Fibroblast of lung (primary cell): ENCODE measurements around the gene FRY. TPM values are rescaled to one million over a fixed set of nuclear protein-coding genes. Genes with fewer than 3 reads are reported as not detected.
A peak's percentile ranks its signal among the peaks of the same experiment; 100 is the strongest.

Experiments
- DNase-seq, 2 donors: peaks; one replicate each; pipeline versions ENCODE4 v3.0.0 to v3.0.0-alpha.2; 2010; ENCODE audit warnings: low read depth in 2 of 2
- H2AFZ ChIP-seq: 2 replicates; pipeline ENCODE4 v1.5.1; 2012; ENCODE audit warnings: low read length, control low read depth, inconsistent platforms
- H3K27ac ChIP-seq: 2 replicates; pipeline ENCODE4 v1.5.1; 2011; ENCODE audit warnings: low read length, control low read depth; ENCODE audit not compliant: insufficient read depth
- H3K27me3 ChIP-seq: 2 replicates; pipeline ENCODE4 v1.5.1; 2011; ENCODE audit warnings: mild to moderate bottlenecking, low read length; ENCODE audit not compliant: control insufficient read depth, insufficient read depth
- H3K36me3 ChIP-seq: 2 replicates; pipeline ENCODE4 v1.5.1; 2011; ENCODE audit warnings: low read length; ENCODE audit not compliant: control insufficient read depth, insufficient read depth
- H3K4me1 ChIP-seq: 2 replicates; pipeline ENCODE4 v1.5.1; 2011; ENCODE audit warnings: low read length; ENCODE audit not compliant: control insufficient read depth, insufficient read depth; ENCODE audit errors: extremely low read depth
- H3K4me2 ChIP-seq: 2 replicates; pipeline ENCODE4 v1.5.1; 2011; ENCODE audit warnings: low read length, control low read depth; ENCODE audit not compliant: insufficient read depth; ENCODE audit errors: extremely low read depth
- H3K4me3 ChIP-seq, 4 experiments: fragments of 200-600 bp in 1 of 4; sonication (generic) in 1 of 4; replicated peaks in 1 of 4; 2 replicates each; pipeline ENCODE4 v1.5.1; 2011 to 2016; ENCODE audit warnings: low read length in 4 of 4, low read depth in 3 of 4, mild to moderate bottlenecking in 3 of 4, control low read depth in 2 of 4, inconsistent platforms in 1 of 4, mixed read lengths in 1 of 4; ENCODE audit not compliant: insufficient read depth in 1 of 4; ENCODE audit errors: control extremely low read depth in 1 of 4
- H3K79me2 ChIP-seq: 2 replicates; pipeline ENCODE4 v1.5.1; 2012; ENCODE audit warnings: mild to moderate bottlenecking, low read length, inconsistent platforms; ENCODE audit not compliant: control insufficient read depth, insufficient read depth
- H3K9ac ChIP-seq: 2 replicates; pipeline ENCODE4 v1.5.1; 2011; ENCODE audit warnings: mild to moderate bottlenecking, low read length, control low read depth; ENCODE audit not compliant: insufficient read depth
- H3K9me3 ChIP-seq: 2 replicates; pipeline ENCODE4 v1.5.1; 2012; ENCODE audit warnings: low read depth, low read length; ENCODE audit not compliant: control insufficient read depth, insufficient read depth
- H4K20me1 ChIP-seq: 2 replicates; pipeline ENCODE4 v1.5.1; 2011; ENCODE audit warnings: low read length; ENCODE audit not compliant: control insufficient read depth, insufficient read depth; ENCODE audit errors: extremely low read depth
- CTCF ChIP-seq, 2 donors: IDR thresholded peaks in 1 of 2; conservative IDR thresholded peaks in 1 of 2; 1 replicate in 1 of 2; 2 replicates in 1 of 2; pipeline ENCODE4 v1.5.1; 2011 to 2012; ENCODE audit warnings: low read length in 2 of 2, control low read depth in 1 of 2, inconsistent platforms in 1 of 2, low read depth in 1 of 2, mild to moderate bottlenecking in 1 of 2
- EZH2 ChIP-seq: IDR thresholded peaks from 2 replicates; pipeline ENCODE4 v1.5.1; 2012; ENCODE audit warnings: low read length, control low read depth, mild to moderate bottlenecking; ENCODE audit errors: missing control alignments
- polyA plus RNA-seq, 2 donors: library from polyadenylated mRNA; depleted of rRNA in 1 of 2; stranded (reverse) in 1 of 2; unstranded in 1 of 2; fragments of >200 nt; gene quantifications; 2 replicates each; pipeline ENCODE4 v1.2.1, GENCODE V29; 2011 to 2012; ENCODE audit warnings: missing spikeins in 1 of 2
- total RNA-seq: library from RNA; depleted of rRNA; stranded (reverse); fragments of >200 nt; gene quantifications from 2 replicates; pipeline ENCODE4 v1.2.1, GENCODE V29; 2014

FRY gene
- total and polyA plus RNA-seq, 2 donors (not counting 1 experiment from before 2014, with no cell fraction given) = 8.8 to 18.3 TPM

GRCh38 chr13:32147193-32147592 lies 115.6 kb downstream of the FRY start:
- no peak overlapping the region for H2AFZ ChIP-seq
- H3K36me3 ChIP-seq = no peaks in the 10 kb centered on the region
- no peaks in the 10 kb centered on the region for H3K27me3 ChIP-seq
- H3K27ac ChIP-seq = no peak overlapping the region
- H3K4me3 ChIP-seq = no peak overlapping the region
- no peaks in the 10 kb centered on the region for H3K9me3 ChIP-seq
- H3K4me2 ChIP-seq = no peak overlapping the region
- no peaks in the 10 kb centered on the region for H3K79me2 ChIP-seq
- peaks cover 2% of the 10 kb centered on the region for H3K4me1 ChIP-seq
- DNase-seq = no peak
- H4K20me1 ChIP-seq = no peaks in the 10 kb centered on the region
- no peak overlapping the region for H3K9ac ChIP-seq
- no peak for TF ChIP-seq CTCF (conservative IDR thresholded peaks at IDR 0.05 in 1 of 2, IDR thresholded peaks at IDR 0.05 in 1 of 2; ENCODE audit: low read depth in 1 of 2, low read length in 2 of 2)
- no peak for TF ChIP-seq EZH2

DNA sequence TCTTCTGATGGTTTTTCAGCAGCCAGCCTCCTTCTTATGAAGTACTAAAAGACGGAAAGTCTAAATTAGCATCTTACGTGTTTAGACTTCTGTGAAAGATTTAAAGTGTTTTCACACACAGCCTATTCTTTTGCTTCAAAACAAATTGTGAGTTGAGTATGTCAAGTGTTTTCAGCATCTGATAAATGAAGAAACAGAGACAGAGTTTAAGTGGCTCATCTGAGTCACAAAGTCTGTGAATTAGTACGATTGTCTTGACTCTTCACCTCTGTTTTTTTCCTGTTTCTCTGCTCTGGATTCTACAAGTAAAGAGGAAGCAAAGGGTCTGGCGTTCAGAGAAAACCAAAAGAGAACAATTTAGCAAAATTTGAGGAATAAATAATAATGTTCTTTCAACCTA lies 116.4 kb downstream of the FRY start:
- H2AFZ ChIP-seq = no peak overlapping the region
- TF ChIP-seq CTCF (conservative IDR thresholded peaks at IDR 0.05 in 1 of 2, IDR thresholded peaks at IDR 0.05 in 1 of 2; ENCODE audit: low read depth in 1 of 2, low read length in 2 of 2) (no peak), EZH2 (no peak)
- H3K36me3 ChIP-seq = no peaks in the 10 kb centered on the region
- no peaks in the 10 kb centered on the region for H3K27me3 ChIP-seq
- no peak overlapping the region for H3K4me2 ChIP-seq
- H3K4me3 ChIP-seq = no peak overlapping the region
- no peak overlapping the region for H3K9ac ChIP-seq
- peaks cover under 1% of the 10 kb centered on the region for H3K4me1 ChIP-seq
- DNase-seq = peak in 1 of 2 donors; percentile 12
- H3K79me2 ChIP-seq = no peaks in the 10 kb centered on the region
- H3K27ac ChIP-seq = no peak overlapping the region
- no peaks in the 10 kb centered on the region for H3K9me3 ChIP-seq
- H4K20me1 ChIP-seq = no peaks in the 10 kb centered on the region

DNA sequence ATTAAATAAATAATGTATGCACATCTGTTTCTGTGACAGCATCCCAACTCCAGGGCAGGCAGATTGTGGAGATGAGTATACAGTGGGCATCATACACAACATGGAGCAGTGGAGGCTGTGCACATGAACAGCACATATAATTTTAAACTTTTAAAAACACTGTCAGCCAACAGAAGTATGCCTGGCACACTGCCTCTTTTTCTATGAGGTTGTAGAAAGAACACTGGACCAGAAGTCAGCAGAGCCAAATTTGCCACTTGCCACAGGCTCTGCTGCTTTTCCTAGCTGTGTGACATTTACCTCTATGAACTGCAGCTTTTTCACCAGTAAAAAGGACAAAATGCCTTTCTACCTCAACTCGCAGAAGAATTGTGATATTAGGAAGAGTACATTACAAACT lies 118.7 kb downstream of the FRY start:
- DNase-seq = peak; percentile 29 to 64

More for the DNA sequence above, 118.7 kb downstream of the FRY start:
- H3K36me3 ChIP-seq = no peaks in the 10 kb centered on the region
- no peaks in the 10 kb centered on the region for H3K79me2 ChIP-seq
- H3K4me2 ChIP-seq = no peak overlapping the region
- no peaks in the 10 kb centered on the region for H3K9me3 ChIP-seq
- no peak overlapping the region for H3K4me3 ChIP-seq
- no peak overlapping the region for H3K27ac ChIP-seq
- H3K27me3 ChIP-seq = no peaks in the 10 kb centered on the region
- no peaks in the 10 kb centered on the region for H4K20me1 ChIP-seq
- TF ChIP-seq EZH2 (no peak), CTCF (conservative IDR thresholded peaks at IDR 0.05 in 1 of 2, IDR thresholded peaks at IDR 0.05 in 1 of 2; ENCODE audit: low read depth in 1 of 2, low read length in 2 of 2) (no peak)
- H3K9ac ChIP-seq = no peak overlapping the region
- H2AFZ ChIP-seq = no peak overlapping the region
- H3K4me1 ChIP-seq = no peaks in the 10 kb centered on the region
